Fibroblast of villous mesenchyme (primary cell): ENCODE results near the gene CIB4. TPM values are rescaled to one million over a fixed set of nuclear protein-coding genes. Genes with fewer than 3 reads are reported as not detected.
A peak's percentile ranks its signal among the peaks of the same experiment; 100 is the strongest.

ENCODE experiments used
- DNase-seq: peaks from one replicate; pipeline ENCODE4 v3.0.0-alpha.2; 2010; ENCODE audit warnings: low read depth
- H3K4me3 ChIP-seq: 2 replicates; pipeline ENCODE4 v1.5.1; 2011; ENCODE audit warnings: low read depth, mild to moderate bottlenecking, low read length
- CTCF ChIP-seq: IDR thresholded peaks from 2 replicates; pipeline ENCODE4 v1.5.1; 2012; ENCODE audit warnings: low read depth, mild to moderate bottlenecking, low read length; ENCODE audit not compliant: insufficient read depth
- total RNA-seq: library from RNA; depleted of rRNA; stranded (reverse); fragments of >200 nt; gene quantifications from 2 replicates; pipeline ENCODE4 v1.2.3, GENCODE V29; 2012

Gene CIB4
- total RNA-seq, 1 donor = not detected

- no peak overlapping the region for H3K4me3 ChIP-seq
- no peak for TF ChIP-seq CTCF
- DNase-seq = no peak
These were observed 22.6 kb downstream of the CIB4 start for GRCh38 chr2:26618611-26619010.

- H3K4me3 ChIP-seq = no peak overlapping the region
- TF ChIP-seq CTCF = no peak
- no peak for DNase-seq
These were observed 23.5 kb downstream of the CIB4 start for GRCh38 chr2:26617588-26618083.

GRCh38 chr2:26616706-26617587 lies 24.2 kb downstream of the CIB4 start:
- H3K4me3 ChIP-seq = no peak overlapping the region
- no peak for TF ChIP-seq CTCF
- DNase-seq = no peak

GRCh38 chr2:26615860-26616705 lies 25.1 kb downstream of the CIB4 start:
- DNase-seq = no peak
- TF ChIP-seq CTCF = no peak
- no peak overlapping the region for H3K4me3 ChIP-seq

- no peak for DNase-seq
- peak; percentile 9 for TF ChIP-seq CTCF
- H3K4me3 ChIP-seq = no peak overlapping the region
These were observed 25.8 kb downstream of the CIB4 start for GRCh38 chr2:26615336-26615859.

- no peak for TF ChIP-seq CTCF
- DNase-seq = no peak
- no peak overlapping the region for H3K4me3 ChIP-seq
These were observed 26.7 kb downstream of the CIB4 start for GRCh38 chr2:26614216-26615138.
